GM20000 (cell line): ENCODE measurements around the gene MLXIPL.
"Not testable (repeated sequence)": the region's sequence is repeated elsewhere in the genome, so short reads cannot be mapped to it uniquely, and the experiment has no call there.

Experiments used
- DNase-seq: peaks from one replicate; pipeline ENCODE4 v3.0.0; 2012; ENCODE audit warnings: low spot score
- CTCF ChIP-seq: IDR thresholded peaks from 2 replicates; pipeline ENCODE4 v1.5.1; 2012; ENCODE audit warnings: mild to moderate bottlenecking, control low read depth; ENCODE audit errors: extremely low read depth, missing control alignments

Gene MLXIPL

GRCh38 chr7:73596191-73597065 is 27.9 kb downstream of the MLXIPL start:
- no peak for TF ChIP-seq CTCF
- no peak for DNase-seq

- DNase-seq, result no peak
- TF ChIP-seq CTCF, result no peak
Measured at GRCh38 chr7:73595358-73595757, 29.0 kb downstream of the MLXIPL start.

- no peak for TF ChIP-seq CTCF
- DNase-seq, result no peak
Measured at GRCh38 chr7:73593207-73594045, 30.9 kb downstream of the MLXIPL start.

GRCh38 chr7:73586911-73587310 is 37.4 kb downstream of the MLXIPL start:
- no peak for DNase-seq
- TF ChIP-seq CTCF, result no peak

- no peak for DNase-seq
- TF ChIP-seq CTCF, result no peak
Measured at GRCh38 chr7:73585196-73585595, 39.1 kb downstream of the MLXIPL start.

- no peak for TF ChIP-seq CTCF
- DNase-seq, result no peak
Measured at GRCh38 chr7:73582664-73583202, 41.6 kb downstream of the MLXIPL start.

GRCh38 chr7:73581006-73581405 is 43.3 kb downstream of the MLXIPL start:
- DNase-seq, result not testable (repeated sequence)
